ENCODE measurements around the gene PHLDB1. TPM values are rescaled to one million over a fixed set of nuclear protein-coding genes. Genes with fewer than 3 reads are reported as not detected.
"Not testable (repeated sequence)": the region's sequence is repeated elsewhere in the genome, so short reads cannot be mapped to it uniquely, and the experiment has no call there.

Gene PHLDB1
- total RNA-seq, 1 experiment from 2014 or later = 122 TPM

GRCh38 chr11:118677977-118678376 lies 70.6 kb downstream of the PHLDB1 start:
- Histone ChIP-seq H3K9me3 (ENCODE audit: insufficient read depth, low read depth) (no peaks in the 10 kb centered on the region; the same call in 1 of the 2 replicates), H3K79me2 (ENCODE audit: low read depth) (no peaks in the 10 kb centered on the region), H3K27me3 (ENCODE audit: insufficient read depth, low read depth) (no peaks in the 10 kb centered on the region), H3K9me2 (ENCODE audit: insufficient read depth) (no peaks in the 10 kb centered on the region), H3K27ac (no peak overlapping the region), H3K4me3 (no peak overlapping the region), H3K36me3 (ENCODE audit: low read depth) (no peaks in the 10 kb centered on the region), H4K20me1 (ENCODE audit: insufficient read depth) (no peaks in the 10 kb centered on the region), H2AFZ (no peak overlapping the region), H3K4me1 (replicated peaks; ENCODE audit: insufficient read depth) (no peaks in the 10 kb centered on the region), H3F3A (ENCODE audit: insufficient read depth, low read depth) (no peaks in the 10 kb centered on the region), H3K4me2 (no peak overlapping the region)
- DNase-seq = no peak
- intact Hi-C loops (cut with micrococcal nuclease; ENCODE audit: unreplicated experiment) = no loop called here
- no peak for TF ChIP-seq EZH2 (IDR thresholded peaks at IDR 0.05; ENCODE audit: low read depth)
- TF ChIP-seq CTCF (conservative IDR thresholded peaks at IDR 0.05) = no peak
- ChIA-PET CTCF (no interaction called here), POLR2A (ENCODE audit: unreplicated experiment) (no interaction called here)
- BruUV-seq (replicated peaks) = no TSS peak

GRCh38 chr11:118678908-118679307 lies 71.5 kb downstream of the PHLDB1 start:
- H4K20me1 ChIP-seq (ENCODE audit: insufficient read depth); CTCF ChIA-PET; H3K79me2 ChIP-seq (ENCODE audit: low read depth); H3K36me3 ChIP-seq (ENCODE audit: low read depth); H3K9me2 ChIP-seq (ENCODE audit: insufficient read depth); H3K4me3 ChIP-seq; H3K27me3 ChIP-seq (ENCODE audit: insufficient read depth, low read depth); intact Hi-C loops (cut with micrococcal nuclease; ENCODE audit: unreplicated experiment); DNase-seq; H3K4me1 ChIP-seq (replicated peaks; ENCODE audit: insufficient read depth); H3K9me3 ChIP-seq (ENCODE audit: insufficient read depth, low read depth); BruUV-seq (replicated peaks); H2AFZ ChIP-seq; H3K4me2 ChIP-seq; H3F3A ChIP-seq (ENCODE audit: insufficient read depth, low read depth); H3K27ac ChIP-seq: not testable (repeated sequence)
- POLR2A ChIA-PET (ENCODE audit: unreplicated experiment) = interaction anchor here (0.6 kb wide), 1 partner anchor 365 kb away, joined by 6 read pairs; no protein-coding TSS in a partner anchor

- no peaks in the 10 kb centered on the region for H4K20me1 ChIP-seq (ENCODE audit: insufficient read depth)
- BruUV-seq (replicated peaks) = no TSS peak
- no peak within 1 kb of the TSS for H3K27ac ChIP-seq
- CTCF ChIA-PET = no interaction called here
- no peak for TF ChIP-seq CTCF (conservative IDR thresholded peaks at IDR 0.05)
- no peak for TF ChIP-seq EZH2 (IDR thresholded peaks at IDR 0.05; ENCODE audit: low read depth)
- H3K79me2 ChIP-seq (ENCODE audit: low read depth) = no peaks in the 10 kb centered on the region
- H3F3A ChIP-seq (ENCODE audit: insufficient read depth, low read depth) = no peaks in the 10 kb centered on the region
- no peak within 1 kb of the TSS for H3K4me3 ChIP-seq
- H3K4me1 ChIP-seq (replicated peaks; ENCODE audit: insufficient read depth) = no peaks in the 10 kb centered on the region
- H3K9me2 ChIP-seq (ENCODE audit: insufficient read depth) = no peaks in the 10 kb centered on the region
- H3K4me2 ChIP-seq = no peak within 1 kb of the TSS
- H2AFZ ChIP-seq = no peak within 1 kb of the TSS
- intact Hi-C loops (cut with micrococcal nuclease; ENCODE audit: unreplicated experiment) = no loop called here
- peak in 1 of 2 experiments; percentile 15 for DNase-seq
- H3K36me3 ChIP-seq (ENCODE audit: low read depth) = no peaks in the 10 kb centered on the region
- H3K9me3 ChIP-seq (ENCODE audit: insufficient read depth, low read depth) = no peaks in the 10 kb centered on the region; the same call in 1 of the 2 replicates
- POLR2A ChIA-PET (ENCODE audit: unreplicated experiment) = interaction anchor here (0.6 kb wide), 1 partner anchor 365 kb away, joined by 6 read pairs; no protein-coding TSS in a partner anchor
- no peaks in the 10 kb centered on the region for H3K27me3 ChIP-seq (ENCODE audit: insufficient read depth, low read depth)
Observed at GRCh38 chr11:118679483-118679882, 72.1 kb downstream of the PHLDB1 start, which contains the start of gene TREH. Gene TREH (minus strand): TSS chr11:118679650. CDS start chr11:118679627, 23 bp downstream.

- no peak overlapping the region for H3K4me2 ChIP-seq
- no peaks in the 10 kb centered on the region for H3K4me1 ChIP-seq (replicated peaks; ENCODE audit: insufficient read depth)
- H3K4me3 ChIP-seq = no peak overlapping the region
- CTCF ChIA-PET = interaction anchor here (0.6 kb wide), 1 partner anchor 163 kb away, joined by 5 read pairs; no protein-coding TSS in a partner anchor
- H3K9me2 ChIP-seq (ENCODE audit: insufficient read depth) = no peaks in the 10 kb centered on the region
- intact Hi-C loops (cut with micrococcal nuclease; ENCODE audit: unreplicated experiment) = no loop called here
- no peaks in the 10 kb centered on the region for H3F3A ChIP-seq (ENCODE audit: insufficient read depth, low read depth)
- H2AFZ ChIP-seq = no peak overlapping the region
- POLR2A ChIA-PET (ENCODE audit: unreplicated experiment) = no interaction called here
- no peaks in the 10 kb centered on the region for H3K36me3 ChIP-seq (ENCODE audit: low read depth)
- no peak overlapping the region for H3K27ac ChIP-seq
- no peaks in the 10 kb centered on the region for H3K79me2 ChIP-seq (ENCODE audit: low read depth)
- no peak for DNase-seq
- no peaks in the 10 kb centered on the region for H3K27me3 ChIP-seq (ENCODE audit: insufficient read depth, low read depth)
- BruUV-seq (replicated peaks) = no TSS peak
- no peak for TF ChIP-seq CTCF (conservative IDR thresholded peaks at IDR 0.05)
- no peak for TF ChIP-seq EZH2 (IDR thresholded peaks at IDR 0.05; ENCODE audit: low read depth)
- no peaks in the 10 kb centered on the region for H4K20me1 ChIP-seq (ENCODE audit: insufficient read depth)
- H3K9me3 ChIP-seq (ENCODE audit: insufficient read depth, low read depth) = no peaks in the 10 kb centered on the region
Observed at GRCh38 chr11:118682372-118682771, 75.0 kb downstream of the PHLDB1 start.

- not testable (repeated sequence) for H3K36me3 ChIP-seq (ENCODE audit: low read depth)
Observed at GRCh38 chr11:118682939-118683338, 75.5 kb downstream of the PHLDB1 start.

More at GRCh38 chr11:118682939-118683338, 75.5 kb downstream of the PHLDB1 start:
- CTCF ChIA-PET; H3K9me2 ChIP-seq (ENCODE audit: insufficient read depth); BruUV-seq (replicated peaks); H3K4me3 ChIP-seq; H3F3A ChIP-seq (ENCODE audit: insufficient read depth, low read depth); H3K27ac ChIP-seq; POLR2A ChIA-PET (ENCODE audit: unreplicated experiment); H2AFZ ChIP-seq; H3K4me2 ChIP-seq; H3K4me1 ChIP-seq (replicated peaks; ENCODE audit: insufficient read depth); H3K9me3 ChIP-seq (ENCODE audit: insufficient read depth, low read depth); intact Hi-C loops (cut with micrococcal nuclease; ENCODE audit: unreplicated experiment); H3K27me3 ChIP-seq (ENCODE audit: insufficient read depth, low read depth); H4K20me1 ChIP-seq (ENCODE audit: insufficient read depth); H3K79me2 ChIP-seq (ENCODE audit: low read depth); DNase-seq: not testable (repeated sequence)

Measured in PC-9 (cell line).